Stimulated activated CD8-positive, alpha-beta memory T cell treated with anti-CD3 and anti-CD28 coated beads, Interleukin-15, amount 100 ng/mL, for 1 hour (primary cell): ENCODE measurements around the gene SERP2.

Source experiments
- DNase-seq: peaks from one replicate; pipeline ENCODE4 v3.0.0-alpha.2; 2020; ENCODE audit warnings: low read depth

Gene SERP2

GRCh38 chr13:44359983-44360375, 13.6 kb upstream of the SERP2 start:
- no peak for DNase-seq

- DNase-seq: no peak
These were observed 11.1 kb upstream of the SERP2 start for GRCh38 chr13:44362394-44363040.

- no peak for DNase-seq
These were observed 9.8 kb upstream of the SERP2 start for GRCh38 chr13:44363631-44364344.

GRCh38 chr13:44364345-44365000, 9.2 kb upstream of the SERP2 start:
- DNase-seq: no peak

- DNase-seq: no peak
These were observed 8.6 kb upstream of the SERP2 start for GRCh38 chr13:44365008-44365407.

GRCh38 chr13:44365899-44366298, 7.7 kb upstream of the SERP2 start:
- DNase-seq: no peak

GRCh38 chr13:44368062-44368591, 5.5 kb upstream of the SERP2 start:
- no peak for DNase-seq

GRCh38 chr13:44368599-44369368, 4.8 kb upstream of the SERP2 start:
- no peak for DNase-seq

GRCh38 chr13:44371421-44371820, 2.2 kb upstream of the SERP2 start:
- no peak for DNase-seq

- DNase-seq: no peak
These were observed 400 bp upstream of the SERP2 start for GRCh38 chr13:44373247-44373600.

GRCh38 chr13:44374348-44374712, 706 bp downstream of the SERP2 start:
- no peak for DNase-seq

- DNase-seq: no peak
These were observed 4.7 kb downstream of the SERP2 start for GRCh38 chr13:44378277-44378676.

- no peak for DNase-seq
These were observed 6.3 kb downstream of the SERP2 start for GRCh38 chr13:44379885-44380284.

- no peak for DNase-seq
These were observed 7.0 kb downstream of the SERP2 start for GRCh38 chr13:44380404-44381165.

- no peak for DNase-seq
These were observed 9.1 kb downstream of the SERP2 start for GRCh38 chr13:44382635-44383145.

GRCh38 chr13:44383945-44384344, 10.3 kb downstream of the SERP2 start:
- DNase-seq: no peak

- no peak for DNase-seq
These were observed 11.2 kb downstream of the SERP2 start for GRCh38 chr13:44384778-44385177.

- no peak for DNase-seq
These were observed 11.8 kb downstream of the SERP2 start for GRCh38 chr13:44385401-44385800.

- no peak for DNase-seq
These were observed 12.2 kb downstream of the SERP2 start for GRCh38 chr13:44385847-44386246.

- no peak for DNase-seq
These were observed 13.4 kb downstream of the SERP2 start for GRCh38 chr13:44386913-44387556.
